Naive thymus-derived CD8-positive, alpha-beta T cell (primary cell): ENCODE results near the gene VAPB. TPM values are rescaled to one million over a fixed set of nuclear protein-coding genes. Genes with fewer than 3 reads are reported as not detected.

Experiments
- ATAC-seq, 2 donors: fragments of 150-1000 bp; cut with Tn5 transposase in 1 of 2; sonication (Bioruptor Pico), chemical (Tn5 transposase) in 1 of 2; 1 replicate in 1 of 2; 2 replicates in 1 of 2; pipeline ENCODE4 v1.10.0; 2021; ENCODE audit warnings: mild to moderate bottlenecking in 2 of 2, moderate library complexity in 2 of 2
- POLR2A ChIA-PET: fragments of 350-600 bp; sonication (Branson Sonifier 250); formaldehyde crosslinking; loops from one replicate; lab custom pipeline; 2021; ENCODE audit warnings: antibody characterized with exemption; lab: Charles Lee
- DNase-seq, 10 donors: peaks; one replicate each; pipeline versions ENCODE4 v3.0.0 to v3.0.0-alpha.2; 2020 to 2022
- H3K27ac Mint-ChIP-seq, 10 donors: one replicate each; pipeline ENCODE4 v1.8.0; 2020 to 2022; ENCODE audit warnings: mild to moderate bottlenecking in 10 of 10, mixed read lengths in 10 of 10, moderate library complexity in 4 of 10, inconsistent platforms in 1 of 10
- H3K27me3 Mint-ChIP-seq, 5 donors: one replicate each; pipeline ENCODE4 v1.8.0; 2021 to 2022; ENCODE audit warnings: mixed read lengths in 5 of 5
- H3K36me3 Mint-ChIP-seq, 3 donors: one replicate each; pipeline ENCODE4 v1.8.0; 2020 to 2022; ENCODE audit warnings: mixed read lengths in 3 of 3, mild to moderate bottlenecking in 2 of 3, inconsistent platforms in 1 of 3
- H3K4me1 Mint-ChIP-seq, 4 donors: one replicate each; pipeline ENCODE4 v1.8.0; 2021 to 2022; ENCODE audit warnings: mixed read lengths in 4 of 4
- H3K4me3 Mint-ChIP-seq, 10 donors: one replicate each; pipeline ENCODE4 v1.8.0; 2020 to 2022; ENCODE audit warnings: mild to moderate bottlenecking in 10 of 10, mixed read lengths in 10 of 10, moderate library complexity in 6 of 10, inconsistent platforms in 1 of 10
- H3K9me3 Mint-ChIP-seq, 9 donors: one replicate each; pipeline ENCODE4 v1.8.0; 2020 to 2022; ENCODE audit warnings: mixed read lengths in 9 of 9, mild to moderate bottlenecking in 3 of 9, inconsistent platforms in 1 of 9, moderate library complexity in 1 of 9
- polyA plus RNA-seq, 3 donors: library from polyadenylated mRNA; unstranded; fragments of 300-500 nt; fragmentation: Illumina TruSeq; gene quantifications; one replicate each; pipeline ENCODE4 v1.2.3, GENCODE V29; 2021
- total RNA-seq, 8 experiments: library from RNA in 2 of 8; stranded (reverse) in 2 of 8; gene quantifications; one replicate each; pipeline ENCODE4 v1.2.3 and lab custom pipeline; 2021 to 2026

VAPB gene
- total and polyA plus RNA-seq, 5 experiments from 2014 or later, result 24.7 to 34.3 (median 34.0) TPM

GRCh38 chr20:58483470-58483869 is 94.4 kb downstream of the VAPB start:
- POLR2A ChIA-PET, result no interaction called here
- Mint-ChIP-seq H3K27me3 (peaks cover 5 to 36% (median 15%) of the 10 kb centered on the region in 5 donors), H3K4me1 (peaks cover 0 to 9% (median 6%) of the 10 kb centered on the region in 4 donors), H3K27ac (peak overlapping the region in 1 of 10 donors; percentile 26), H3K36me3 (peaks cover 3 to 22% (median 16%) of the 10 kb centered on the region in 3 donors), H3K9me3 (peaks cover 5 to 27% (median 16%) of the 10 kb centered on the region in 9 donors), H3K4me3 (peak overlapping the region in 1 of 10 donors; percentile 51)
- DNase-seq (no peak), ATAC-seq (no peak)

- H3K27me3 Mint-ChIP-seq, result peaks cover 5 to 36% (median 15%) of the 10 kb centered on the region in 5 donors
- H3K4me3 Mint-ChIP-seq, result no peak overlapping the region
- peaks cover 5 to 25% (median 22%) of the 10 kb centered on the region in 3 donors for H3K36me3 Mint-ChIP-seq
- peaks cover 0 to 9% (median 6%) of the 10 kb centered on the region in 4 donors for H3K4me1 Mint-ChIP-seq
- no peak overlapping the region for H3K27ac Mint-ChIP-seq
- ATAC-seq (no peak), DNase-seq (no peak)
- POLR2A ChIA-PET, result no interaction called here
- H3K9me3 Mint-ChIP-seq, result peaks cover 5 to 34% (median 16%) of the 10 kb centered on the region in 9 donors
Observed at GRCh38 chr20:58485393-58485792, 96.4 kb downstream of the VAPB start.

- peaks cover 5 to 33% (median 15%) of the 10 kb centered on the region in 5 donors for H3K27me3 Mint-ChIP-seq
- peaks cover 5 to 25% (median 22%) of the 10 kb centered on the region in 3 donors for H3K36me3 Mint-ChIP-seq
- no peak overlapping the region for H3K27ac Mint-ChIP-seq
- H3K4me3 Mint-ChIP-seq, result no peak overlapping the region
- DNase-seq, result no peak
- H3K9me3 Mint-ChIP-seq, result peaks cover 5 to 34% (median 16%) of the 10 kb centered on the region in 9 donors
- peaks cover 0 to 7% (median 6%) of the 10 kb centered on the region in 4 donors for H3K4me1 Mint-ChIP-seq
- ATAC-seq, result no peak
- POLR2A ChIA-PET, result no interaction called here
Observed at GRCh38 chr20:58486207-58486606, 97.2 kb downstream of the VAPB start.

DNA sequence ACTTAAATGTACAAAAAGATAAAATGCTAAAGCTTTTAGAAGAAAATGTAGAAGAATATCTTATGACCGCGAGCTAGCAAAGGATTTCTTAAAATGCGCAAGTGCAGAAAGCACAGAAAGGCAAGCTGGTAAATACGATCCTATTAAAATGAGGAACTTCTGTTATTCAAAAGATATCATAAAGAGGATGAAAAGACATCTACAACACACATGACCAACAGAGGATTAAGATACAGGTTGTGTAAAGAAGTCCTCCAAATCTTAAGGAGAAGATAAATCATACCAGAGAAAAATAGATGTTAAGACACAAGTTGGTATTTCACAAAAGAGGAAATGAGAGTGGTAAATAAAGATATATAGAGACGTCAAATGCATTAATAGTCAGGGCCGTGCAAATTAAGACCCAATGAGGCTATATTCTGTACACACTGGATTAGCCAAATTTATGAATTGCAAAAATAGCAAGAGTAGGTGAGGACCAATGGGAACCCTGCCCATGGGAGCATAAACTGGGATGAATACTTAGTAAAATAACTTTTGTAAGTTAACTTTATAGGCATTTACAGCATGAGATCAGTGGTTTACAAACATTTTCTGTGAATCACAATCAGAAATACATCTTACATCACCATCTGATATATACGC is 103.2 kb downstream of the VAPB start:
- DNase-seq (no peak), ATAC-seq (no peak)
- H3K4me1 Mint-ChIP-seq, result no peaks in the 10 kb centered on the region
- peaks cover 0 to 15% (median 2%) of the 10 kb centered on the region in 9 donors for H3K9me3 Mint-ChIP-seq
- H3K27ac Mint-ChIP-seq, result no peak overlapping the region
- peaks cover 0 to 8% (median 1%) of the 10 kb centered on the region in 5 donors for H3K27me3 Mint-ChIP-seq
- POLR2A ChIA-PET, result no interaction called here
- peaks cover 2 to 9% (median 6%) of the 10 kb centered on the region in 3 donors for H3K36me3 Mint-ChIP-seq
- H3K4me3 Mint-ChIP-seq, result no peak overlapping the region

DNA sequence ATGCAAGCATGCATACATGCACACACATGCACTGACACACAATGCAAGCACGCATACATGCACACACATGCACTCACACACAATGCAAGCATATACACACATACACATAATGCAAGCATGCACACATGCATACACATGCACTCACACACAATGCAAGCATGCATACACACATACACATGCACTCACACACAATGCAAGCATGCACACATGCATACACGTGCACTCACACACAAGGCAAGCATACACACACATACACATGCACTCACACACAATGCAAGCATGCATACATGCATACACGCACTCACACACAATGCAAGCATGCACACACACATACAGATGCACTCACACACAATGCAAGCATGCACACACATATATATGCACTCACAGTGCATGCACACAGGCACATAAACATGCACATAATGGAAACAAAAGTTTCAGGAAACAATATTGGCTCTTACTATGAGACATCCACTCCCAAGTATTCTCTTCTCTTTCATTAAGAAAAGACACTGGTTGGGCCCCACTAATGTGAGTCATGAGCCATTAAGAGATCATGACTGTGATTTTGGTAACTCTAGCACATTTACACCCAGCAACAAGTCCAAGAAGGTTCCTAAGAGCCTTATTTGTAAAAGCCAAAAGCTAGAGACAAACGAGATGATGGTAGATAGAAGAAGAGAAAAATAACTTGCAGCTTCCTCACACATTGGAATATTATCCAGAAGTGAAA is 103.9 kb downstream of the VAPB start:
- Mint-ChIP-seq H3K4me1 (no peaks in the 10 kb centered on the region), H3K36me3 (peaks cover 2 to 7% (median 6%) of the 10 kb centered on the region in 3 donors), H3K4me3 (no peak overlapping the region), H3K27me3 (peaks cover 0 to 8% (median 1%) of the 10 kb centered on the region in 5 donors), H3K9me3 (peaks cover 0 to 14% (median 0%) of the 10 kb centered on the region in 9 donors), H3K27ac (no peak overlapping the region)
- ATAC-seq (no peak), DNase-seq (no peak)
- POLR2A ChIA-PET, result no interaction called here

GRCh38 chr20:58494923-58495622 is 106.0 kb downstream of the VAPB start:
- H3K27me3 Mint-ChIP-seq, result peaks cover 0 to 6% (median 2%) of the 10 kb centered on the region in 5 donors
- ATAC-seq (no peak), DNase-seq (no peak)
- peak overlapping the region in 1 of 10 donors; percentile 7 for H3K27ac Mint-ChIP-seq
- H3K9me3 Mint-ChIP-seq, result no peaks in the 10 kb centered on the region
- no peaks in the 10 kb centered on the region for H3K4me1 Mint-ChIP-seq
- POLR2A ChIA-PET, result no interaction called here
- H3K36me3 Mint-ChIP-seq, result no peaks in the 10 kb centered on the region
- H3K4me3 Mint-ChIP-seq, result no peak overlapping the region

GRCh38 chr20:58495623-58496428 is 106.8 kb downstream of the VAPB start:
- H3K4me3 Mint-ChIP-seq, result no peak overlapping the region
- H3K9me3 Mint-ChIP-seq, result peaks cover 0 to 1% (median 0%) of the 10 kb centered on the region in 9 donors
- DNase-seq (no peak), ATAC-seq (no peak)
- no peaks in the 10 kb centered on the region for H3K36me3 Mint-ChIP-seq
- peaks cover 0 to 3% (median 0%) of the 10 kb centered on the region in 4 donors for H3K4me1 Mint-ChIP-seq
- POLR2A ChIA-PET, result no interaction called here
- H3K27ac Mint-ChIP-seq, result peak overlapping the region in 2 of 10 donors; percentile 28 to 36
- peaks cover 0 to 10% (median 4%) of the 10 kb centered on the region in 5 donors for H3K27me3 Mint-ChIP-seq

GRCh38 chr20:58496429-58496769 is 107.4 kb downstream of the VAPB start:
- peak overlapping the region in 2 of 10 donors; percentile 28 to 36 for H3K27ac Mint-ChIP-seq
- no peak for DNase-seq
- no peak overlapping the region for H3K4me3 Mint-ChIP-seq
- POLR2A ChIA-PET, result no interaction called here
- H3K4me1 Mint-ChIP-seq, result peaks cover 0 to 3% (median 0%) of the 10 kb centered on the region in 4 donors
- no peak for ATAC-seq
- H3K27me3 Mint-ChIP-seq, result peaks cover 0 to 10% (median 4%) of the 10 kb centered on the region in 5 donors
- peaks cover 0 to under 1% (median 0%) of the 10 kb centered on the region in 3 donors for H3K36me3 Mint-ChIP-seq
- peaks cover 0 to 1% (median 0%) of the 10 kb centered on the region in 9 donors for H3K9me3 Mint-ChIP-seq

- Mint-ChIP-seq H3K27ac (no peak overlapping the region), H3K4me3 (no peak overlapping the region), H3K36me3 (peaks cover 0 to 2% (median 0%) of the 10 kb centered on the region in 3 donors), H3K9me3 (peaks cover 0 to 4% (median 0%) of the 10 kb centered on the region in 9 donors), H3K27me3 (peaks cover 0 to 10% (median 5%) of the 10 kb centered on the region in 5 donors), H3K4me1 (peaks cover 0 to 3% (median 0%) of the 10 kb centered on the region in 4 donors)
- POLR2A ChIA-PET, result no interaction called here
- DNase-seq (no peak), ATAC-seq (no peak)
Observed at GRCh38 chr20:58497076-58497641, 108.1 kb downstream of the VAPB start.

- H3K36me3 Mint-ChIP-seq, result peaks cover 0 to 2% (median 0%) of the 10 kb centered on the region in 3 donors
- H3K4me1 Mint-ChIP-seq, result peaks cover 0 to 3% (median 0%) of the 10 kb centered on the region in 4 donors
- POLR2A ChIA-PET, result no interaction called here
- H3K4me3 Mint-ChIP-seq, result no peak overlapping the region
- H3K27me3 Mint-ChIP-seq, result peaks cover 0 to 10% (median 5%) of the 10 kb centered on the region in 5 donors
- no peak for DNase-seq
- H3K9me3 Mint-ChIP-seq, result peaks cover 0 to 4% (median under 1%) of the 10 kb centered on the region in 9 donors
- no peak overlapping the region for H3K27ac Mint-ChIP-seq
- no peak for ATAC-seq
Observed at GRCh38 chr20:58497724-58498469, 108.9 kb downstream of the VAPB start.

- Mint-ChIP-seq H3K9me3 (peaks cover 0 to 8% (median 4%) of the 10 kb centered on the region in 9 donors), H3K4me1 (peaks cover 0 to 3% (median 0%) of the 10 kb centered on the region in 4 donors), H3K4me3 (no peak overlapping the region), H3K36me3 (peaks cover 0 to 3% (median 2%) of the 10 kb centered on the region in 3 donors), H3K27ac (peak overlapping the region in 1 of 10 donors; percentile 11), H3K27me3 (peaks cover 0 to 10% (median 5%) of the 10 kb centered on the region in 5 donors)
- DNase-seq, result no peak
- ATAC-seq, result no peak
- POLR2A ChIA-PET, result no interaction called here
Observed at GRCh38 chr20:58498470-58499068, 109.5 kb downstream of the VAPB start.
